GM21515 (cell line): ENCODE measurements around the gene TRIM4.

Experiments
- ATAC-seq: cut with Tn5 transposase; IDR thresholded peaks from one replicate; pipeline ENCODE4 v1.9.1; 2021; ENCODE audit not compliant: unreplicated experiment

TRIM4 gene

DNA sequence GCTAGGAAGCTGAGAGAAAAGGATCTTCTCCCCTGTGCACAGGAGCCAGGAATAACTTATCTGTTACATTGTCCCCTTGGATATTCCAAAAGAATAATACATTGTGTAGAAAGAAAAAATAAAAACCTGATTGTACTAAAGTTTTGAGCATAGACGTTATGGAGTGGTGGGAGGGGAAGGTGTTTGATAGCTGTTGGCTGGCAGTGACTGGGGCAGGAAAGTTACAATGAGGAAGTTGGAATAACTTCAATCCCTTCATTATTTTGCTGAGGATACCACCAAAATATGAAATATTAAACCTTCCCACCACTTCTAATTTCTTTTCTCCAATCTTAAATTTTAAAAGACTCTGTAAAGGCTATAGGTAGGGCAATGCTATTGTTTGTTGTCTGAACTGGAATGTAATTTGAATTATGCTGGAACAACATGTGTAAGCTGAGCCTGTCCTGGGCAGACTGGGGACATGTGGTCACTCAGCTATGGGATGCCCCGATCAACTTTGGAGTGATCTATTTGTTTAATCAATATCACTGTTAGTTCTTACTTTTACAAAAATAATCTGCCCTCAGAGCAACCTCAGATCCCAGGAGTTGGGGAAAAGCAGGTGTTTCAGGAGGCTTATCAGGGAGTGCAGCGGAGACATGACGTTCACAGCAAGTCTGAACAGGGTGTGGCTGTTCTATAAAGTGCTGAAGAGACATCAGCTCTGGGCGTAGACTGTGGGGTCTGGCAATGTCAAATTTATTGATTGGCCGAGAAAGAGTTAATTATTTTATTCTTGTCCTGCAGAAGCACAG is 70.7 kb downstream of the TRIM4 start:
- ATAC-seq = no peak

DNA sequence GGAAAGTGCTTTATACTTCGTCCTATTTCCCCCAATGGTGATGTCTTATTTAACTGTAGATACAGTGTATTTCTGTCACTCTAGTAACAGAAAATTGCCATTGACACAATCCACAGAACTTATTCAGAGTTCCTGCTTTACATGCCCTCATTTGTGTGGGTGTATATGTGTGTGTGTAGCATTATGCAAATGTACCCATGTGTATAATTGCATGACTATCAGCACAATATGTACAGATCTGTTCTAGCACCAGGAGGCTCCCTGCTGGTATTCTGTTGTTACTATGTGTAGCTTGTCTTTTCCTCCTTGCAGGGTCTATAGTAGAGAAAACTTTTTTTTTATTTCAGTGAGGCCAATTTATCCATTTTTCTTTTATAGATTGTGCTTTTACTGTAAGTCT is 75.0 kb downstream of the TRIM4 start:
- no peak for ATAC-seq

DNA sequence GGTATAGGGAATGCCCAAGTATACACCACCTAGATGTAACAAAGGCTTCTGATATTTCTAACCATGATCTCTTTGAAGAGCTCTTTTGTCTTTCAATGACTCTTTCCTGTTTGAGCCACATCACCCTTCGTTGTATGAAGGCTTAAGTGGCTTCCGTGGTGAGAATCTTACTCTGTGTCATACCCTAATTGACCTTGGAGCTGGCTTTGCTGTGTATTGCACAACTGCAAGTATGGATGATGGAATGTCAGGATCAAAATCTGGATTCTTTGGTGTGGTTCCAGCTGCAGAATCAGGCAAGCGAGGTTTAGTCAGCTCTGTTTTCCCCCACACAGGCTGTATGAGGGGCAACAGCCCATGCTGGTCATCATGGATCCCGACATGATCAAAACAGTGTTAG is 75.5 kb downstream of the TRIM4 start:
- no peak for ATAC-seq

DNA sequence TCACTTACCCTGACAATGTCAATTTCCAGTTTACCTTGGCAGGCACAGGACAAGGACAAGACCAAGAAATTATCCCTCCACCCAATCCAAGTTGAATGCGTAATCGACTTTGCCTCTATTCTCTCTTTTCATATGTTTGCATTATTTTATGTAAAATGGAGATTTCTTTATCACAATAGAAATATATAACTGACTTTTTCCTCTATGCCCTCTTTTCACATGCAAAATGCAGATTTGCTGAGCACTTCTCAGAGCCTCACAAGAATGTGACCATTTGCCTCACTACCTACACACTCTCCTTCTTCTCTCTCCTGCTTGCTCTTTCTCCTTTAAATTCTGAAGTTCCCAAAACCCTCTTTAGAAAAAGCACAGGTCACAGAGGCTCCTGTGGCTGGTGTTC is 76.4 kb downstream of the TRIM4 start:
- ATAC-seq = no peak
